Measurements from ENCODE around the gene BCAS1.
"Not testable (repeated sequence)": the region's sequence is repeated elsewhere in the genome, so short reads cannot be mapped to it uniquely, and the experiment has no call there.

BCAS1 gene

GRCh38 chr20:53984356-53985149 lies 85.8 kb downstream of the BCAS1 start:
- no peak for DNase-seq (ENCODE audit: low spot score)

- no peak for DNase-seq (ENCODE audit: low spot score)
These were observed 87.0 kb downstream of the BCAS1 start for GRCh38 chr20:53983401-53983800.

GRCh38 chr20:53982624-53983023 lies 87.8 kb downstream of the BCAS1 start:
- DNase-seq (ENCODE audit: low spot score): no peak

GRCh38 chr20:53981752-53982437 lies 88.5 kb downstream of the BCAS1 start:
- no peak for DNase-seq (ENCODE audit: low spot score)

GRCh38 chr20:53981130-53981529 lies 89.3 kb downstream of the BCAS1 start:
- DNase-seq (ENCODE audit: low spot score): no peak

GRCh38 chr20:53980031-53980465 lies 90.3 kb downstream of the BCAS1 start:
- DNase-seq (ENCODE audit: low spot score): no peak

- DNase-seq (ENCODE audit: low spot score): no peak
These were observed 91.9 kb downstream of the BCAS1 start for GRCh38 chr20:53978497-53978896.

- DNase-seq (ENCODE audit: low spot score): no peak
These were observed 93.0 kb downstream of the BCAS1 start for GRCh38 chr20:53977391-53977790.

- no peak for DNase-seq (ENCODE audit: low spot score)
These were observed 94.6 kb downstream of the BCAS1 start for GRCh38 chr20:53975761-53976160.

GRCh38 chr20:53974785-53975555 lies 95.4 kb downstream of the BCAS1 start:
- no peak for DNase-seq (ENCODE audit: low spot score)

- not testable (repeated sequence) for DNase-seq (ENCODE audit: low spot score)
These were observed 96.5 kb downstream of the BCAS1 start for GRCh38 chr20:53973882-53974281.

GRCh38 chr20:53972179-53972578 lies 98.2 kb downstream of the BCAS1 start:
- no peak for DNase-seq (ENCODE audit: low spot score)

GRCh38 chr20:53971096-53971683 lies 99.2 kb downstream of the BCAS1 start:
- no peak for DNase-seq (ENCODE audit: low spot score)

GRCh38 chr20:53970232-53970631 lies 100.2 kb downstream of the BCAS1 start:
- no peak for DNase-seq (ENCODE audit: low spot score)

- DNase-seq (ENCODE audit: low spot score): no peak
These were observed 102.9 kb downstream of the BCAS1 start for GRCh38 chr20:53967527-53967926.

GRCh38 chr20:53966774-53967398 lies 103.5 kb downstream of the BCAS1 start:
- no peak for DNase-seq (ENCODE audit: low spot score)

GRCh38 chr20:53964501-53965253 lies 105.7 kb downstream of the BCAS1 start:
- DNase-seq (ENCODE audit: low spot score): no peak

GRCh38 chr20:53964067-53964466 lies 106.3 kb downstream of the BCAS1 start:
- no peak for DNase-seq (ENCODE audit: low spot score)

GRCh38 chr20:53963635-53964034 lies 106.8 kb downstream of the BCAS1 start:
- no peak for DNase-seq (ENCODE audit: low spot score)

GRCh38 chr20:53962388-53962787 lies 108.0 kb downstream of the BCAS1 start:
- no peak for DNase-seq (ENCODE audit: low spot score)

- no peak for DNase-seq (ENCODE audit: low spot score)
These were observed 108.9 kb downstream of the BCAS1 start for GRCh38 chr20:53961527-53961926.
